Measurements from ENCODE around the gene SCARB2. TPM values are rescaled to one million over a fixed set of nuclear protein-coding genes. Genes with fewer than 3 reads are reported as not detected.

SCARB2 gene
- total RNA-seq, 1 donor = 200 TPM

DNA sequence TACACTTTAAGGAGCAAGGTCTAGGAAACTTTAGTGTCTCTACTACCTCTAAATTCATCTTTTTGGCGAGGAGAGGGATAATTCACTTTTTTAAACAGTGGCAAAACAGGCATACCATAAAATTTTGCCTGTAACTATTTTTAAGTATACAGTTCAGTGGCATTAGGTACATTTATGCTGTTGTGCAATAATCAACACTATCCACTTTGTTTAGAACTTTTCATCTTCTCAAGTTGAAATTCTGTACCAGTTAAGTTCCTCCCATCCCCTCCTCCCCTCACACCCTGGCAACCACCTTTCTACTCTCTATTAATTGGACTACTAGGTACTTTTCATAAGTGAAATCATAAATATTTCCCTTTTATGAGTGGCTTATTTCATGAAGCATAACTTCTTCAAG, 96.8 kb downstream of the SCARB2 start:
- no peak overlapping the region for H2AFZ ChIP-seq (ENCODE audit: low read length)
- no peaks in the 10 kb centered on the region for H3K9me3 ChIP-seq (ENCODE audit: low read depth, low read length)
- no peaks in the 10 kb centered on the region for H3K79me2 ChIP-seq (ENCODE audit: insufficient read depth, low read length)
- H3K4me3 ChIP-seq (ENCODE audit: insufficient read depth, low read length) = no peak overlapping the region
- no peaks in the 10 kb centered on the region for H4K20me1 ChIP-seq (ENCODE audit: insufficient read depth, low read length)
- TF ChIP-seq, protein P1, sequence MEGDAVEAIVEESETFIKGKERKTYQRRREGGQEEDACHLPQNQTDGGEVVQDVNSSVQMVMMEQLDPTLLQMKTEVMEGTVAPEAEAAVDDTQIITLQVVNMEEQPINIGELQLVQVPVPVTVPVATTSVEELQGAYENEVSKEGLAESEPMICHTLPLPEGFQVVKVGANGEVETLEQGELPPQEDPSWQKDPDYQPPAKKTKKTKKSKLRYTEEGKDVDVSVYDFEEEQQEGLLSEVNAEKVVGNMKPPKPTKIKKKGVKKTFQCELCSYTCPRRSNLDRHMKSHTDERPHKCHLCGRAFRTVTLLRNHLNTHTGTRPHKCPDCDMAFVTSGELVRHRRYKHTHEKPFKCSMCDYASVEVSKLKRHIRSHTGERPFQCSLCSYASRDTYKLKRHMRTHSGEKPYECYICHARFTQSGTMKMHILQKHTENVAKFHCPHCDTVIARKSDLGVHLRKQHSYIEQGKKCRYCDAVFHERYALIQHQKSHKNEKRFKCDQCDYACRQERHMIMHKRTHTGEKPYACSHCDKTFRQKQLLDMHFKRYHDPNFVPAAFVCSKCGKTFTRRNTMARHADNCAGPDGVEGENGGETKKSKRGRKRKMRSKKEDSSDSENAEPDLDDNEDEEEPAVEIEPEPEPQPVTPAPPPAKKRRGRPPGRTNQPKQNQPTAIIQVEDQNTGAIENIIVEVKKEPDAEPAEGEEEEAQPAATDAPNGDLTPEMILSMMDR (IDR thresholded peaks at IDR 0.05; ENCODE audit: extremely low read depth, low read depth, low read length) = no peak
- no peak overlapping the region for H3K4me2 ChIP-seq (ENCODE audit: insufficient read depth, low read length)
- no peaks in the 10 kb centered on the region for H3K4me1 ChIP-seq (ENCODE audit: insufficient read depth, low read length)
- DNase-seq (ENCODE audit: insufficient read length, low spot score, missing footprints) = no peak
- peaks cover 34% of the 10 kb centered on the region for H3K36me3 ChIP-seq (ENCODE audit: insufficient read depth, low read length)
- H3K27me3 ChIP-seq (ENCODE audit: insufficient read depth, low read length) = no peaks in the 10 kb centered on the region
- H3K27ac ChIP-seq (ENCODE audit: low read depth, low read length) = no peak overlapping the region

Other genes with a start within 250 kb of the SCARB2 start
- gene SDAD1, start 222.9 kb downstream of the SCARB2 start, total RNA-seq = 36.2 and 41.5 TPM in 2 replicates
- gene CXCL9, start 206.3 kb downstream of the SCARB2 start, total RNA-seq = not detected in 2 replicates
- not detected in 2 replicates for gene CXCL10, start 190.3 kb downstream of the SCARB2 start, total RNA-seq
- not detected in 2 replicates for gene CXCL11, start 177.8 kb downstream of the SCARB2 start, total RNA-seq
- gene ART3, start 139.1 kb downstream of the SCARB2 start, total RNA-seq = under 0.01 TPM in 1 of 2 replicates, not detected in the other
- 51.9 and 52.8 TPM in 2 replicates for gene NUP54, start 65.4 kb downstream of the SCARB2 start, total RNA-seq
- under 0.01 and 0.36 TPM in 2 replicates for gene FAM47E, start 37.9 kb upstream of the SCARB2 start, total RNA-seq
- 3.6 and 6.5 TPM in 2 replicates for gene STBD1, start 92.9 kb upstream of the SCARB2 start, total RNA-seq
- gene CCDC158, start 207.3 kb upstream of the SCARB2 start, total RNA-seq = 0.36 and 0.59 TPM in 2 replicates
- 9.4 and 9.8 TPM in 2 replicates for gene SHROOM3, start 221.4 kb upstream of the SCARB2 start, total RNA-seq

All from osteoblast (primary cell).